GM12872 (cell line): Measurements from ENCODE around the gene VAC14.

Experiments
- TF ChIP-seq, protein P1 (sequence below): IDR thresholded peaks from 3 replicates; pipeline ENCODE4 v1.5.1; 2011; ENCODE audit warnings: low read depth, mild to moderate bottlenecking, low read length, moderate library complexity; ENCODE audit not compliant: insufficient read depth

Gene VAC14

DNA sequence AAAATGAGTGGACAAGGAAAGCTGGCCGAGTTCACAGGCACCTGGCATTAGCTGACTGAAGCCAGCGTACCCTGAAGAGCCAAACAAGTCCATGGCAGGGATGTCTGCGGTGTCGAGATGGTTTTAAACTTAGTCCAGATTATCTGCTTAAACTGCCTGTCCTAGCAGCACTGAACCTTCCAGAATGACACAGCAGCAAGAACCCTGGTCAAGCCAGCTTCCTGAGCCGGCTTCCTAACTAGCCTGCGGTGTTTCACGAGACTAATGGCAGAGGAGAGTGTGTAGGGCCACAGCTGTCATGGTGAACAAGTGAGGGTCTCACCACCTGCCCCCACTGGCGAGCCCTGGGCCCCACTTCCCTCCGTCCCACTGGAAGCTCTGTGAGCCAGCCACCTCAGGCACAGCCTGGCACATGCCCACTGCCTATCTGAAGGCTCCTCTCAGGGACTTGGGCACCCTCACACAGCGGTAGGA lies 86.3 kb downstream of the VAC14 start:
- TF ChIP-seq, protein P1, sequence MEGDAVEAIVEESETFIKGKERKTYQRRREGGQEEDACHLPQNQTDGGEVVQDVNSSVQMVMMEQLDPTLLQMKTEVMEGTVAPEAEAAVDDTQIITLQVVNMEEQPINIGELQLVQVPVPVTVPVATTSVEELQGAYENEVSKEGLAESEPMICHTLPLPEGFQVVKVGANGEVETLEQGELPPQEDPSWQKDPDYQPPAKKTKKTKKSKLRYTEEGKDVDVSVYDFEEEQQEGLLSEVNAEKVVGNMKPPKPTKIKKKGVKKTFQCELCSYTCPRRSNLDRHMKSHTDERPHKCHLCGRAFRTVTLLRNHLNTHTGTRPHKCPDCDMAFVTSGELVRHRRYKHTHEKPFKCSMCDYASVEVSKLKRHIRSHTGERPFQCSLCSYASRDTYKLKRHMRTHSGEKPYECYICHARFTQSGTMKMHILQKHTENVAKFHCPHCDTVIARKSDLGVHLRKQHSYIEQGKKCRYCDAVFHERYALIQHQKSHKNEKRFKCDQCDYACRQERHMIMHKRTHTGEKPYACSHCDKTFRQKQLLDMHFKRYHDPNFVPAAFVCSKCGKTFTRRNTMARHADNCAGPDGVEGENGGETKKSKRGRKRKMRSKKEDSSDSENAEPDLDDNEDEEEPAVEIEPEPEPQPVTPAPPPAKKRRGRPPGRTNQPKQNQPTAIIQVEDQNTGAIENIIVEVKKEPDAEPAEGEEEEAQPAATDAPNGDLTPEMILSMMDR = no peak

DNA sequence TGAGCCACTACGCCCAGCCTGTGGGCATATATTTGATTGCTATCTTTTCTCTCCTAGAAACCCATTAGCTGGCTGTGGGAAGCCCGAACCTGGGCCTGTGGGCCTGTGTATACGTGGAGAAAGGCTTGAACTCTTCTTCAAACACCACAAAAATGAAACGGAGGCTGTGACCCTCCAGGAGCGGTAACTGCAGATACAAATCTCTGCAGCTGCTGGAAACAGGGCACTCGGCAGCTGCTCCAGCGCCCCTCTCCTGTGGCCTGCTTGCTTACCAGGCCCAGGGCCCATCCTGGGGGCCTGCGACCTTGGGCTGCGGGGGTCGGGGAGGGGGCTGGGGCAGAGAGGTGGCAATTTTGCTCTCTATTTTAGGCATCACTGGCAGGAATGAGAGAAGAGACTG lies 87.1 kb downstream of the VAC14 start:
- TF ChIP-seq, protein P1 = no peak

DNA sequence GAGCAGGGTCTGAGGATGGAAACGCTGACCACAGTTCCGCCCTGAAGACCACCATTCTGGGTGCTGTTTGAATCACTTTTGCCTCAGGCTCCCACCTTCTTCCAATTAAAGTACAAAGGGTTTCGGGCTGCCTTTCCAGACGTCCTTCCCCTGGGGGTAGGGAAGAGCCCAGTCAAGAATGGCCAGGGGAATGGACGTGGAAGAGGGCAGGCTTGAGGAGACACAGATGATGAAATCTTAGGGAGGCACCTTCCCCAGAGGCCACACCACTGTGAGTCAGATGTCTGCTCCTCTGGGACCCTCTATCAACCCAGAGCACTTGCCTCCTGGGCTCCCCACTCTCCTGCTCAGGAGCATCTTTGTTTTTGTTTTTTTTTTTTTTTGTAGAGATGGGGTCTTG lies 87.6 kb downstream of the VAC14 start:
- TF ChIP-seq, protein P1 = no peak

DNA sequence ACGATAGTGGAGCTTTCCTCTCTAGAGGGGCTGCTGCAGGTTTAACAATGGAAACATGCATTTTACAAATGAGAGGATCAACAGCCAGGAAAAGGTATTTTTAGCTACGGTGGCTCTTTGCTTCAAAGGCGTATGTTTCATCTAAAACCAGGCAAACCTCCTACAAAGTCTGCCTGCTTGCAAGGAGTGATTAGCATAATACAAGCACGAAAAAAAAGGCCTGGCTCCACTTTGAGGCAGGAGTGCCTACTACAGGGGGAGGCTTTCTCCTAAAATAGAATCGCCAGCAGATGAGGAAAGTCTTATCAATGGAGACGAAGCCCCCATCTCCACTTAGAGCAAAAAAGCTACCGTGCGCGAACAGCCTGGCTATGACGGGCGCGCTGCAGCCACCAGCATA lies 88.0 kb downstream of the VAC14 start:
- TF ChIP-seq, protein P1 = no peak

DNA sequence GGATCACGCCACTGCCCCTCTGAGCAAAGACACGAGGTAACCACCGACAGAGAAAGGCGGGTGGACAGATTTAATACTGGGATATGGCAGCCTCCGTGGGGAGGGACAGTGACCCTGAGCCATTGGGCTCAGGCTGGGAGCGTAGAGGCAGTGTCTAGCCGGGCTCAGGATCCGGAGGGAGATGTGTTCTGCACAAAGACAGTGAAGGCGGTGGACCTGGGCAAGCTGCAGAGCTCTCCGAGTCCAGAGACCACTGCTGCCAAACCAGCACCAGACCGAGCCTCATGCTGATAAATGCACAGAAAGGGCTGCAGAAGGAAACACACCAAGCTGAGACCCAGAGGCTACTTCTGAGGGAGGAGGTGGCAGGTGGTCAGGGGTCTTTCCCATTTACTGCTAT lies 88.6 kb downstream of the VAC14 start:
- TF ChIP-seq, protein P1 = no peak

DNA sequence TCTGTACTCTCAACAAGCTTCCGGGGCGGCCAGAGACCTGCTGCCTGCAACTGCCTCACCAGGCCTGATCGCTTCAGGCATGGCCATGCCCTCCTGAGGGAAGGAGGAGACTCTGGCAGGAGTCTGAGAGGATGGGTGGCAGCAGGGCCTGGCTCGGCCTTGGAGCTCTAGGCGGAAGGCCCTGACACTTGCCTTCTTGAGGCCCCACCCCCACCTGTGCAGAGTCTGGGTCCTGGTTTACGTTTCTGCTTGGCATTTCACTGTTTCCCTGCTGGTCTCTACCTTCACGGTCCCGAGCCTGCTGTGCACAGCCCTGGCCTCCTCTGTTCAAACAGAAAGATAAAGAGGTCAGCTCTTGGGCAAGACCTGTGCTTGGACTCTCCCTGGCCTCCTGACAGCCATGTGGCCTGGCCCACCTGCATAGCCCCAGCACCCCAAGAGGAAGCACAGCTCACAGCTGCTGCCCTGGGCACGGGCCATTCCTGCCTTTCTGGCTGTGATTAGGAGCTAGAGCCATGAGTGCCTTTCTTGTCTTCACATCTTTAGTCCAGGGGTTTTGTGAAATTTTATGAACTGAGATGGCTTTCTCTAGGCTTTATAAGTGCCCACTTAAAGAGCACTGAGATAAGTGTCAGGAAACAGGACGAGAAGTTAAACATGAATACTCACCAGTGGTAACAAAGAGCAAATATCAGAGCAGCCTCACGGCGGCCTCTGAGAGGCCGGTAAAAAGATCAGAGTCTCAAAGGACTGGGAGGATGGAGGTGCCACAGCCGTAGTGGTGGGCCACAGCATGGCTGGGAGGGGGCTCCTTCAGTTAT lies 89.5 kb downstream of the VAC14 start:
- TF ChIP-seq, protein P1 = no peak

DNA sequence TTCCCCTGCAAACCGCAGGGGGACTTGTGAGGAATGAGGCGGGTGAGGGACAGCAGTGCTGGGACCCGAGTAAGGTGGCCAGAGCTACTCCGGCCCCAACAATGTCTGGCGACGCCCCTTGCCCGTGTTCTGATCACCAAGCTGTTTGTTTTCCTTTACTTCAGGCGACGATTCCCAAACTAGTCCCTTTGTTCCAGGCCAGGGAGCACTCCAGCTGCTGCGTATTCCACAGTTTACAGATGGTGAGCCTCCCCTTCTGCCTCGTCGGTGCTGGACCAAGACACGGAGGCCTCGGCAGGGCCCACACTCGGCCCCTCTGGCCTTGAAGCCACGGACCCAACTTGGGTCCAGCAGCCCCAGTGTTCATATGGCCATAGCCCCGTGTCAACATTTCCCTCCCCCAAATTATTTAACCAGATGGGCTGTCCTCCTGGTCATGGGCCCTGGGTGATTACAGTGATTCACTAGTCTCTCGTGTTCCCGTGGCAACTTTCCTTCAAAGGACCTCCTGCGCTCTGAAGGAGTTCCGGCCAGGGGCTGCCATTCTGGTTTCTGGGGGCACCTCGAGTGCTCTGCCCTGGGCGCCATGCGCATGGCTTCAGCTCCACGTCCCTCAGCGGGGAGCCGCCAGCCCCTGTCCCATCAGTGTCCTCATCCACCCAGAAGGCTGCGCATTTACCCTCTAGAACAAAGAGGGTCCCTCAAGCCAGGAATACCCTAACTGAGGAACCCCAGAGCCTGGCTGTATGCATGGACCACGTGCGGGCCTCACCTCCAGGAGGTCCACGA lies 90.3 kb downstream of the VAC14 start:
- TF ChIP-seq, protein P1 = no peak
